GM12864 (cell line): ENCODE measurements around the gene ALDH5A1.
A peak's percentile ranks its signal among the peaks of the same experiment; 100 is the strongest.

Experiments
- DNase-seq: peaks from one replicate; pipeline ENCODE4 v3.0.0-alpha.2; 2011; ENCODE audit warnings: low read depth
- H3K4me3 ChIP-seq: 2 replicates; pipeline ENCODE4 v1.5.1; 2011; ENCODE audit warnings: mild to moderate bottlenecking, low read depth, low read length, control low read depth
- CTCF ChIP-seq: IDR thresholded peaks from 2 replicates; pipeline ENCODE4 v1.5.1; 2011; ENCODE audit warnings: low read depth, mild to moderate bottlenecking, moderate library complexity, low read length, control low read depth, inconsistent platforms; ENCODE audit errors: missing control alignments

The ALDH5A1 gene

GRCh38 chr6:24484657-24485323 lies 10.0 kb upstream of the ALDH5A1 start:
- no peak for DNase-seq
- no peak for TF ChIP-seq CTCF
- H3K4me3 ChIP-seq = no peak overlapping the region

GRCh38 chr6:24486065-24486464 lies 8.7 kb upstream of the ALDH5A1 start:
- DNase-seq = no peak
- H3K4me3 ChIP-seq = no peak overlapping the region
- no peak for TF ChIP-seq CTCF

GRCh38 chr6:24489470-24489869 lies 5.3 kb upstream of the ALDH5A1 start, which contains the start of gene GPLD1:
Gene GPLD1 (minus strand): TSS chr6:24489578. CDS start chr6:24489511, 67 bp downstream.
- TF ChIP-seq CTCF = no peak
- no peak within 1 kb of the TSS for H3K4me3 ChIP-seq
- no peak for DNase-seq

- no peak for TF ChIP-seq CTCF
- DNase-seq = no peak
Measured at GRCh38 chr6:24489881-24490280, 4.9 kb upstream of the ALDH5A1 start.

GRCh38 chr6:24490948-24491347 lies 3.8 kb upstream of the ALDH5A1 start:
- TF ChIP-seq CTCF = no peak
- H3K4me3 ChIP-seq = no peak overlapping the region
- DNase-seq = no peak

More at GRCh38 chr6:24489881-24490280, 4.9 kb upstream of the ALDH5A1 start:
- no peak overlapping the region for H3K4me3 ChIP-seq

- H3K4me3 ChIP-seq = no peak overlapping the region
- DNase-seq = no peak
Measured at GRCh38 chr6:24492475-24492874, 2.3 kb upstream of the ALDH5A1 start.

More at GRCh38 chr6:24492475-24492874, 2.3 kb upstream of the ALDH5A1 start:
- peak; percentile 27 for TF ChIP-seq CTCF
